GM23338 (cell line): Measurements from ENCODE around the gene L3HYPDH. TPM values are rescaled to one million over a fixed set of nuclear protein-coding genes. Genes with fewer than 3 reads are reported as not detected.

Source experiments
- ATAC-seq: fragments of 200-7000 bp; cut with Tn5 transposase; 3 replicates; pipeline ENCODE4 v1.9.1; 2020
- DNase-seq: peaks from one replicate; pipeline ENCODE4 v3.0.0-alpha.2; 2015; ENCODE audit warnings: low spot score
- H2AFZ ChIP-seq: fragments of 200-600 bp; sonication (generic); 2 replicates; pipeline ENCODE4 v1.8.0; 2016; ENCODE audit warnings: antibody characterized with exemption, mild to moderate bottlenecking, moderate library complexity
- H3F3A ChIP-seq: fragments of 200-600 bp; sonication (generic); replicated peaks from 2 replicates; pipeline ENCODE4 v1.8.0; 2017; ENCODE audit warnings: antibody characterized with exemption, mixed run types, low read depth
- H3K27ac ChIP-seq: fragments of 200-600 bp; sonication (generic); 2 replicates; pipeline ENCODE4 v1.6.1; 2016; ENCODE audit warnings: low read depth
- H3K27me3 ChIP-seq: fragments of 200-600 bp; sonication (generic); 2 replicates; pipeline ENCODE4 v1.8.0; 2016; ENCODE audit warnings: mild to moderate bottlenecking, mixed run types, moderate library complexity; ENCODE audit not compliant: insufficient read depth
- H3K36me3 ChIP-seq: fragments of 200-600 bp; sonication (generic); 2 replicates; pipeline ENCODE4 v1.8.0; 2016; ENCODE audit warnings: mild to moderate bottlenecking; ENCODE audit not compliant: insufficient read depth
- H3K4me1 ChIP-seq: fragments of 200-600 bp; sonication (generic); 2 replicates; pipeline ENCODE4 v1.8.0; 2016; ENCODE audit warnings: mild to moderate bottlenecking, moderate library complexity; ENCODE audit not compliant: insufficient read depth
- H3K4me2 ChIP-seq: fragments of 200-600 bp; sonication (generic); 2 replicates; pipeline ENCODE4 v1.7.1; 2017; ENCODE audit warnings: mixed run types
- H3K4me3 ChIP-seq: fragments of 200-600 bp; sonication (generic); 2 replicates; pipeline ENCODE4 v1.6.1; 2016; ENCODE audit warnings: mixed run types
- H3K79me2 ChIP-seq: fragments of 200-600 bp; sonication (generic); replicated peaks from 2 replicates; pipeline ENCODE4 v1.8.0; 2017; ENCODE audit warnings: mild to moderate bottlenecking; ENCODE audit not compliant: insufficient read depth
- H3K9me2 ChIP-seq: fragments of 200-600 bp; sonication (generic); 2 replicates; pipeline ENCODE4 v1.8.0; 2017; ENCODE audit not compliant: insufficient read depth
- H4K20me1 ChIP-seq: fragments of 200-600 bp; sonication (generic); replicated peaks from 2 replicates; pipeline ENCODE4 v1.8.0; 2017; ENCODE audit warnings: mild to moderate bottlenecking; ENCODE audit not compliant: insufficient read depth
- H3K27ac Mint-ChIP-seq: 2 replicates; pipeline ENCODE4 v1.8.0; 2020; ENCODE audit warnings: inconsistent platforms, mild to moderate bottlenecking, moderate library complexity, mixed read lengths
- H3K27me3 Mint-ChIP-seq: 3 replicates; pipeline ENCODE4 v1.8.0; 2022; ENCODE audit warnings: low read depth, mild to moderate bottlenecking, moderate library complexity, mixed read lengths, inconsistent platforms; ENCODE audit not compliant: insufficient read depth, poor library complexity
- H3K36me3 Mint-ChIP-seq: 3 replicates; pipeline ENCODE4 v1.8.0; 2021; ENCODE audit warnings: low read depth, mild to moderate bottlenecking, inconsistent platforms, moderate library complexity, mixed read lengths
- H3K4me1 Mint-ChIP-seq: 3 replicates; pipeline ENCODE4 v1.8.0; 2020; ENCODE audit warnings: mild to moderate bottlenecking, inconsistent platforms, mixed read lengths
- H3K4me3 Mint-ChIP-seq: 3 replicates; pipeline ENCODE4 v1.8.0; 2021; ENCODE audit warnings: moderate library complexity, mild to moderate bottlenecking, inconsistent platforms, mixed read lengths
- H3K9me3 Mint-ChIP-seq: 3 replicates; pipeline ENCODE4 v1.8.0; 2020; ENCODE audit warnings: moderate library complexity, mild to moderate bottlenecking, inconsistent platforms, mixed read lengths
- CREB1 ChIP-seq: fragments of 250-450 bp; sonication (Bioruptor Pico); IDR thresholded peaks from 2 replicates; pipeline ENCODE4 v1.5.0; 2020; ENCODE audit warnings: low read depth, mild to moderate bottlenecking, moderate library complexity
- CTCF ChIP-seq, 2 experiments: fragments of 200-600 bp in 1 of 2; sonication (generic) in 1 of 2; conservative IDR thresholded peaks; 2 replicates each; pipeline versions ENCODE4 v1.5.1 to v1.6.1; 2016 to 2017; ENCODE audit warnings: antibody characterized with exemption in 2 of 2, low read depth in 2 of 2, mild to moderate bottlenecking in 2 of 2, moderate library complexity in 1 of 2
- ETS1 ChIP-seq: IDR thresholded peaks from 2 replicates; pipeline ENCODE4 v1.6.1; 2016; ENCODE audit warnings: antibody characterized with exemption
- EZH2 ChIP-seq: fragments of 200-600 bp; sonication (generic); IDR thresholded peaks from one replicate; pipeline ENCODE4 v1.8.0; 2017; ENCODE audit warnings: antibody characterized with exemption, mild to moderate bottlenecking, low read depth; ENCODE audit not compliant: unreplicated experiment
- EZH2phosphoT487 ChIP-seq: fragments of 200-600 bp; sonication (generic); IDR thresholded peaks from one replicate; pipeline ENCODE4 v1.8.1; 2018; ENCODE audit warnings: antibody characterized with exemption; ENCODE audit not compliant: unreplicated experiment
- JUNB ChIP-seq: IDR thresholded peaks from one replicate; pipeline ENCODE4 v1.6.1; 2016; ENCODE audit warnings: antibody characterized with exemption; ENCODE audit not compliant: unreplicated experiment
- NANOG ChIP-seq: IDR thresholded peaks from 2 replicates; pipeline ENCODE4 v1.6.1; 2016; ENCODE audit warnings: antibody characterized with exemption, borderline replicate concordance
- POLR2AphosphoS5 ChIP-seq: IDR thresholded peaks from 2 replicates; pipeline ENCODE4 v1.6.1; 2016; ENCODE audit warnings: antibody characterized with exemption, low read depth
- REST ChIP-seq: IDR thresholded peaks from one replicate; pipeline ENCODE4 v1.6.1; 2018; ENCODE audit warnings: antibody characterized with exemption; ENCODE audit not compliant: unreplicated experiment
- STAT1 ChIP-seq: IDR thresholded peaks from one replicate; pipeline ENCODE4 v1.6.1; 2016; ENCODE audit warnings: antibody characterized with exemption; ENCODE audit not compliant: unreplicated experiment
- ZNF114 ChIP-seq: fragments of 250-450 bp; sonication (Bioruptor Pico); IDR thresholded peaks from 2 replicates; pipeline ENCODE4 v1.5.0; 2020; ENCODE audit warnings: mild to moderate bottlenecking, moderate library complexity
- ZNF331 ChIP-seq: fragments of 250-450 bp; sonication (Bioruptor Pico); IDR thresholded peaks from 2 replicates; pipeline ENCODE4 v1.5.0; 2020; ENCODE audit warnings: low read depth, mild to moderate bottlenecking, moderate library complexity
- ZNF462 ChIP-seq: fragments of 250-450 bp; sonication (Bioruptor Pico); IDR thresholded peaks from 2 replicates; pipeline ENCODE4 v1.5.0; 2020; ENCODE audit warnings: mild to moderate bottlenecking, moderate library complexity
- polyA plus RNA-seq: library from polyadenylated mRNA; unstranded; fragments of >200 nt; fragmentation: Nextera tagmentation; extraction: Ambion mirVana; gene quantifications from 2 replicates; pipeline ENCODE4 v1.2.1, GENCODE V29; 2016
- total RNA-seq: library from RNA; depleted of rRNA; stranded (reverse); fragments of >200 nt; shearing (Covaris generic); gene quantifications from 2 replicates; pipeline ENCODE4 v1.2.3, GENCODE V29; 2014

The L3HYPDH gene
- total and polyA plus RNA-seq, 2 experiments from 2014 or later, result 18.6 to 24.8 TPM

- H3K27me3 Mint-ChIP-seq, result no peaks in the 10 kb centered on the region
- Histone ChIP-seq H2AFZ (no peak overlapping the region), H3K79me2 (no peaks in the 10 kb centered on the region), H3K4me1 (no peaks in the 10 kb centered on the region), H3K27ac (no peak overlapping the region), H3K9me2 (no peaks in the 10 kb centered on the region), H3K4me2 (no peak overlapping the region), H3K27me3 (no peaks in the 10 kb centered on the region), H3F3A (no peaks in the 10 kb centered on the region), H3K36me3 (peaks cover 3% of the 10 kb centered on the region; the same call in 1 of the 2 replicates), H3K4me3 (no peak overlapping the region), H4K20me1 (no peaks in the 10 kb centered on the region)
- peaks cover 19% of the 10 kb centered on the region for H3K9me3 Mint-ChIP-seq
- ATAC-seq (no peak), DNase-seq (no peak)
- peaks cover 9% of the 10 kb centered on the region; the same call in 2 of the 3 replicates for H3K4me1 Mint-ChIP-seq
- H3K27ac Mint-ChIP-seq, result no peak overlapping the region
- H3K4me3 Mint-ChIP-seq, result no peak overlapping the region
- H3K36me3 Mint-ChIP-seq, result peaks cover 7% of the 10 kb centered on the region; the same call in 2 of the 3 replicates
- TF ChIP-seq EZH2phosphoT487 (no peak), CTCF (conservative IDR thresholded peaks at IDR 0.05; ENCODE audit: low read depth in 2 of 2) (no peak), EZH2 (no peak), ZNF462 (CRISPR knock-in tag) (no peak), JUNB (no peak), ZNF114 (CRISPR knock-in tag) (no peak), CREB1 (CRISPR knock-in tag) (no peak), NANOG (no peak), ZNF331 (CRISPR knock-in tag) (no peak), ETS1 (no peak), POLR2AphosphoS5 (no peak), REST (no peak), STAT1 (no peak)
Observed at GRCh38 chr14:59509101-59509500, 24.9 kb upstream of the L3HYPDH start.
